Measurements from ENCODE around the gene ZNF235.
"Not testable (repeated sequence)": the region's sequence is repeated elsewhere in the genome, so short reads cannot be mapped to it uniquely, and the experiment has no call there.

ZNF235 gene

GRCh38 chr19:44254496-44254895 lies 50.3 kb downstream of the ZNF235 start:
- DNase-seq, result no peak

DNA sequence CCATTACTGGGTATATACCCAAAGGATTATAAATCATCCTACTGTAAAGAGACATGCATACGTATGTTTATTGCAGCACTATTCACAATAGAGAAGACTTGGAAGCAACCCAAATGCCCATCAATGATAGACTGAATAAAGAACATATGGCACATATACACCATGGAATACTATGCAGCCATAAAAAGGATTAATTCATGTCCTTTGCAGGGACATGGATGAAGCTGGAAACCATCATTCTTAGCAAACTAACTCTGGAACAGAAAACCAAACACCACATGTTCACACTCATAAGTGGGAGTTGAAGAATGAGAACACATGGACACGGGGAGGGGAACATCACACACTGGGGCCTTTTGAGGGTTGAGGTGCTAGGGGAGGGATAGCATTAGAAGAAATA lies 51.4 kb downstream of the ZNF235 start:
- DNase-seq, result not testable (repeated sequence)

- not testable (repeated sequence) for DNase-seq
Observed at GRCh38 chr19:44252332-44252731, 52.5 kb downstream of the ZNF235 start.

DNA sequence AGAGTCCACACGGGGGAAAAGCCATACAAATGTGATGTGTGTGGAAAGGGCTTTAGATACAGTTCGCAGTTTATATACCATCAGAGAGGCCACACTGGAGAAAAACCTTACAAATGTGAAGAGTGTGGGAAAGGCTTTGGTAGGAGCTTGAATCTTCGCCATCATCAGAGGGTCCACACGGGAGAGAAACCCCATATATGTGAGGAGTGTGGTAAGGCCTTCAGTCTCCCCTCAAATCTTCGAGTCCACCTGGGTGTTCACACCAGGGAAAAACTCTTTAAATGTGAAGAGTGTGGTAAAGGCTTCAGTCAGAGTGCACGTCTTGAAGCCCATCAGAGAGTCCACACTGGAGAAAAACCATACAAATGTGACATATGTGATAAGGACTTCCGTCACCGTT lies 68.4 kb downstream of the ZNF235 start:
- no peak for DNase-seq

Measured in activated gamma-delta T cell treated with Interleukin-2 at 50 U/mL for 16 hours (primary cell).